GM12864 (cell line): Measurements from ENCODE around the gene CRTAC1.
A peak's percentile ranks its signal among the peaks of the same experiment; 100 is the strongest.
"Not testable (repeated sequence)": the region's sequence is repeated elsewhere in the genome, so short reads cannot be mapped to it uniquely, and the experiment has no call there.

Source experiments
- DNase-seq: peaks from one replicate; pipeline ENCODE4 v3.0.0-alpha.2; 2011; ENCODE audit warnings: low read depth
- H3K4me3 ChIP-seq: 2 replicates; pipeline ENCODE4 v1.5.1; 2011; ENCODE audit warnings: mild to moderate bottlenecking, low read depth, low read length, control low read depth
- TF ChIP-seq, protein P1 (sequence below): IDR thresholded peaks from 2 replicates; pipeline ENCODE4 v1.5.1; 2011; ENCODE audit warnings: low read depth, mild to moderate bottlenecking, moderate library complexity, low read length, control low read depth, inconsistent platforms; ENCODE audit errors: missing control alignments

CRTAC1 gene

DNA sequence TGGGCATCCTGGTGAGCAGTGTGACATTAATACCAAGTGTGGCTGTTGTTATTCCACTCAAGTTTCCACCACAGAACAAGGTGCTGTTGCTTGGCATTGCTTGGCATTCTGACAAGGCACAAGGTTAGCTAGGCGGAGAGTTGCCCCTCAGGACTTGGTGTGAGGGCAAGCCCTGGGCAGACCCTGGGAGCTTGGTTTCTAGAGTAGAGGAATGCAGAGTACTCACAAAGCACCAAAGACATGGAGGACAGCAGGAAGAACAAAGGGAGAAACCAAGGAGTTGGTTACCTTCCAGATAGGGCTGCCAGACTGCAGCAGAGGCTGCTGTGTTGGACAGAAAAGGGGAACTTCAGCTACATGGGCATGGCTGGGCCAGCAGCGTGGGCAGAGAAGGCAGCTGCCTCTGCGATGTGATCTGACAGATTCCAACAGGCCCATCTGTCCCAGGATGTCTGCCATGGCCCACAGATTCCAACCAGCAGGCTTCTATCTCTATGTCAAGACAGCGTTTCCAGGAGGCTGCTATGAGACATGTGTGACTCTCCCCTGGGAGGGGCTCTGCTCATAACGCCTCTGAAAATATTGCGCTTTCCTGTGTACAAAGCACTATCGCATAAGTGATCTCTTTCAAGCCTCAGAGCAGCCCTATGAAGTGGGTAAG, 178.9 kb downstream of the CRTAC1 start:
- H3K4me3 ChIP-seq = no peak overlapping the region
- no peak for DNase-seq

DNA sequence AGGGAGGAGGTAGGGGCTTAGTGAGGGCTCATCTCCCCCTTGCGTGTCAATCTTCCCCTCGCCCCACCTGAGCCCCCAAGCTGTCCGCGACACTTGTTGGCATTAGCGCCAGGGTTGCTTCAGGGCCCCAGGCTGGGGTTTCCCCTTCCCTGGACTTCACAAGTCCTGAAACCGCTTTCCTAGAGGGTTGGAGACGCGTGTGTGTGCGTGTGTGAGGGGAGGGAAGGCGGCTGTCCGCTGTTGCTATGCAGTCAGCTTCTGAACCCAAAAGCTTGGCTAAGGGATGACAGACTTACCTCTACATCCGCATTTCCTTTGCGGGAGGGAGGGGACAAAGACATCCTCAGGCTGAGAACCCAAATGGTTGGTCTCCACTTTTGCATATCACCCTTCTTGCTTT, 180.0 kb downstream of the CRTAC1 start:
- H3K4me3 ChIP-seq = no peak overlapping the region
- DNase-seq = no peak
- TF ChIP-seq, protein P1, sequence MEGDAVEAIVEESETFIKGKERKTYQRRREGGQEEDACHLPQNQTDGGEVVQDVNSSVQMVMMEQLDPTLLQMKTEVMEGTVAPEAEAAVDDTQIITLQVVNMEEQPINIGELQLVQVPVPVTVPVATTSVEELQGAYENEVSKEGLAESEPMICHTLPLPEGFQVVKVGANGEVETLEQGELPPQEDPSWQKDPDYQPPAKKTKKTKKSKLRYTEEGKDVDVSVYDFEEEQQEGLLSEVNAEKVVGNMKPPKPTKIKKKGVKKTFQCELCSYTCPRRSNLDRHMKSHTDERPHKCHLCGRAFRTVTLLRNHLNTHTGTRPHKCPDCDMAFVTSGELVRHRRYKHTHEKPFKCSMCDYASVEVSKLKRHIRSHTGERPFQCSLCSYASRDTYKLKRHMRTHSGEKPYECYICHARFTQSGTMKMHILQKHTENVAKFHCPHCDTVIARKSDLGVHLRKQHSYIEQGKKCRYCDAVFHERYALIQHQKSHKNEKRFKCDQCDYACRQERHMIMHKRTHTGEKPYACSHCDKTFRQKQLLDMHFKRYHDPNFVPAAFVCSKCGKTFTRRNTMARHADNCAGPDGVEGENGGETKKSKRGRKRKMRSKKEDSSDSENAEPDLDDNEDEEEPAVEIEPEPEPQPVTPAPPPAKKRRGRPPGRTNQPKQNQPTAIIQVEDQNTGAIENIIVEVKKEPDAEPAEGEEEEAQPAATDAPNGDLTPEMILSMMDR = no peak

More for the DNA sequence above, 178.9 kb downstream of the CRTAC1 start:
- TF ChIP-seq, protein P1 = no peak

DNA sequence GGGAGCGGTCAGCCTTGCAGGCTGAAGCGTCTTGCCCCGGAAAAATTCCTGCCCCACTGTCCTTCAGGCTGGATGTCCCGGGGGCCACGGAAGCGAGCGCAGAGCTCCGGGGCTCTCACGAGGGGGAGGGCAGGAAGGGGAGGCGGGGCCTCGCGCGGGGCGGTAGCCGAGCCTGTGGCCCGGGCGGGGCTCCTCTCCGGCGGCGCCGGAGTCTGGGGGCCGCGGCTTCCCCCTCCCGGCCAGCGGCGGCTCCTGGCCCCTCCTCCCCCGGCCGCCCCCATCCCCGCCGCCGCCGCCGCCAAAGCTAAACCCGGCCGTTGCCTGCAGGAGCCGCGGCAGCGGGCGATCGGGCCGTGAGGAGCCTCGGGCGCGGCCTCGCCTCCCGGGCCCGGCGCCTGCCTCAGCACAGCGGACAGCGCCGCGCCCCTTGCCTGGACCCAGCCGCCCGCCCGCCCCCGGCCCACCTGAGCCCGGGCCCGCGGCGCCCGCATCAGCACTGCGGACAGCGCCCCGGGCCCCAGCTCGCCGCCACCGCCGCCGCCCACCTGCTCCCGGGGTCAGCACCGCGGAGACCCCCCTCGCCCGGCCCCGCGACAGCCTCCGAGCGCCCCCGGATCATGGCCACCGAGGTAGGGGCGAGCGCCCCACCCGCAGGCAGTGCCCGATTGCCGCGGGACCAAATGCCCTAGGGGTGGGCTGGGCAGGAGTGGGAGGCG, 180.6 kb downstream of the CRTAC1 start, which contains the start of gene GOLGA7B:
Gene GOLGA7B, plus strand, starts transcription at position 157 of the 716 bp plus-strand sequence. Its CDS starts 461 bp downstream, at position 618.
- DNase-seq = no peak
- TF ChIP-seq, protein P1 = no peak
- H3K4me3 ChIP-seq = peak within 1 kb of the TSS; percentile 50

DNA sequence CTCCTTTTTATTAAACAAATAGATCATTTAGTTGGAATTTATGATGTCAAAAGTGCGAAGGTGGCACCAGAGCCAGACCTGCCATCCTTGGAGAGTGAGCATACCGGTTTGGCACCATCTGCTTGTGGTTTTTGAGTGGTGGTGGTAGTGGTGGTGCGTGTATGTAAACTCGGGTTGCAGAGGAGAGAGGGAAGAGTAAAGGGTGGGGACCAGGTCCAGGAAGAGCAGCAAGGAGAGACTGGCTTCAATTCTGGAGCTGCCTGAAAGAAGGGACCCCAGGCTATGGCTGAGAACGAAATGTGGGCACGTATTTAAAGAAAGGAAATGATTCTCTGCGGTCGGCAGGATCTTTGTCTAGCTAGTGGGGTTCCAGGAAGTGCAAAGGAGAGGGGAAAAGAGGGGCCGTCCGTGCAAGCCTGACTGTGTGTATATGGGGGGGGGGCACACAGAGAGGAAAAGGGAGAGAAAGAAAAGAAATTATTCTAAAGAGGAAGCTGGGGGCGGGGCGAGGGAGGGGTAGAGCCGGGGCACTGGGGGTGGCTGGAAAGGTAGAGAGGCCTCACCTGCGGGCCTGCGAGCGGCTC, 181.2 kb downstream of the CRTAC1 start:
- H3K4me3 ChIP-seq = peak overlapping the region; percentile 50
- TF ChIP-seq, protein P1 = no peak
- DNase-seq = no peak

DNA sequence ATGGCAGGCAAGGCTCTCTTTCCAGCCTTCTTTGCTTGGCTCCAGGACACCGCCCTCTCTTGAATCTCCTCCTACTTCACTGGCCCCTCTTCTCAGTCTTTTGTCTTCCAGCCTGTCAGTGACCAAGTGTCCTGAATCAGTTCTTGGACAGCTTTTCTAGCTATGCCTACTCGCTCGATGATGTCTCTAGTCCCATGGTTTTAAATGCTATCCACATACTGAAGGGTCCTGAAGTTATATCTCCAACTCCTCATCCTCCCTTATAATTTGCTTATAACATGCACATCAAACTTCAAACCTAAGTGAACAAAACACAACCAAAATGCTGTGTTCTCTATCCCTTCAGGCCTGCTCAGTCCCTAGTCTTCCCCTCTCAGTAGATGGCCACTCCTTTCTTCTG, 185.7 kb downstream of the CRTAC1 start:
- H3K4me3 ChIP-seq = no peak overlapping the region
- TF ChIP-seq, protein P1 = no peak

DNA sequence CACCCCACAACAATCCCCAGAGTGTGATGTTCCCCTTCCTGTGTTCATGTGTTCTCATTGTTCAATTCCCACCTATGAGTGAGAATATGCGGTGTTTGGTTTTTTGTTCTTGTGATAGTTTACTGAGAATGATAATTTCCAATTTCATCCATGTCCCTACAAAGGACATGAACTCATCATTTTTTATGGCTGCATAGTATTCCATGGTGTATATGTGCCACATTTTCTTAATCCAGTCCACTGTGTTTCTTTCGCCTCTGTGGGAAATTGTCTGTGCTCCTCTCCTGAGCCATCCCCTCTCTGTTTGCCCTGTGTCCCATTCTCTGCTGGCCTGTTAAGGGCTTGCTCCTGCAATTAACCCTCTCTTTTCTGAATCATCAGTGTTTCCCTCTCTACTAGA, 186.4 kb downstream of the CRTAC1 start:
- not testable (repeated sequence) for H3K4me3 ChIP-seq, DNase-seq

More for the DNA sequence above, 185.7 kb downstream of the CRTAC1 start:
- DNase-seq = no peak

DNA sequence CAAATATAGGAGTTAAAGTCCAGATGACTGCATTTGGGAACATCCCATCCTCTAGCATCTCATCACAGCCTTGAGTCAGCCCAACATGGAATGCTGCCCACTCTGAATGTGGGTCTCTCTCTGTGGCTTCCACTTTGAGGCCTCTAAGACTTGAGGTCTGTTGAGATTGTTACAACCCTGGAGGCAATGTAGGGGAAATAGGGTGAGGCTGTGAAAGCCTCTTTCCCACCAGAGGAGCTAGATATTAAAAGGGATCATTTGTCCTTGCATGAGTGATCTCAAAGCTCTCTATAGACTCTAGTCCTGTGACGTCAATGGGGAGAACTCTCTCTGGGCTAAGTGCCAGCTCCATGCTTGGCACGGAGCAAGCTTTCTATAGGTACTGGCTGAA, 187.1 kb downstream of the CRTAC1 start:
- TF ChIP-seq, protein P1 = no peak
- no peak overlapping the region for H3K4me3 ChIP-seq
- DNase-seq = no peak
